Osteoblast (primary cell): ENCODE measurements around the gene FAM50A. TPM values are rescaled to one million over a fixed set of nuclear protein-coding genes. Genes with fewer than 3 reads are reported as not detected.

Experiments
- DNase-seq: peaks from one replicate; pipeline ENCODE4 v3.0.0; 2011; ENCODE audit warnings: low spot score, mixed read lengths; ENCODE audit not compliant: insufficient read length; ENCODE audit errors: missing footprints
- H2AFZ ChIP-seq: 2 replicates; pipeline ENCODE4 v1.6.0; 2011; ENCODE audit warnings: mild to moderate bottlenecking, low read length
- H3K27ac ChIP-seq: 2 replicates; pipeline ENCODE4 v1.5.1; 2011; ENCODE audit warnings: mild to moderate bottlenecking, low read depth, low read length, moderate library complexity
- H3K27me3 ChIP-seq: 2 replicates; pipeline ENCODE4 v1.6.0; 2012; ENCODE audit warnings: mild to moderate bottlenecking, control low read depth, inconsistent platforms, low read length, moderate library complexity; ENCODE audit not compliant: insufficient read depth
- H3K36me3 ChIP-seq: 2 replicates; pipeline ENCODE4 v1.5.1; 2011; ENCODE audit warnings: mild to moderate bottlenecking, low read length, control low read depth, moderate library complexity; ENCODE audit not compliant: insufficient read depth
- H3K4me1 ChIP-seq: 2 replicates; pipeline ENCODE4 v1.5.1; 2011; ENCODE audit warnings: mild to moderate bottlenecking, low read length, control low read depth, moderate library complexity; ENCODE audit not compliant: insufficient read depth
- H3K4me2 ChIP-seq: 2 replicates; pipeline ENCODE4 v1.6.0; 2011; ENCODE audit warnings: mild to moderate bottlenecking, low read length; ENCODE audit not compliant: insufficient read depth
- H3K4me3 ChIP-seq: fragments of 200-600 bp; sonication (generic); 3 replicates; pipeline ENCODE4 v1.5.1; 2012; ENCODE audit warnings: mild to moderate bottlenecking, low read length, inconsistent platforms; ENCODE audit not compliant: insufficient read depth
- H3K79me2 ChIP-seq: 2 replicates; pipeline ENCODE4 v1.6.0; 2012; ENCODE audit warnings: mild to moderate bottlenecking, low read length, control low read depth, inconsistent platforms; ENCODE audit not compliant: insufficient read depth
- H3K9me3 ChIP-seq: 2 replicates; pipeline ENCODE4 v1.5.1; 2011; ENCODE audit warnings: low read depth, low read length, control low read depth
- H4K20me1 ChIP-seq: 2 replicates; pipeline ENCODE4 v1.6.0; 2012; ENCODE audit warnings: mild to moderate bottlenecking, low read length, control low read depth; ENCODE audit not compliant: insufficient read depth
- CTCF ChIP-seq: IDR thresholded peaks from 2 replicates; pipeline ENCODE4 v1.5.1; 2011; ENCODE audit warnings: mild to moderate bottlenecking, low read depth, low read length, moderate library complexity; ENCODE audit errors: extremely low read depth
- total RNA-seq: library from RNA; depleted of rRNA; stranded (reverse); fragments of >200 nt; gene quantifications from 2 replicates; pipeline ENCODE4 v1.2.3, GENCODE V29; 2012

Gene FAM50A
- total RNA-seq, 1 donor: 48.1 TPM

- Histone ChIP-seq H2AFZ (no peak overlapping the region), H3K36me3 (peaks cover 18% of the 10 kb centered on the region), H3K4me1 (peaks cover 15% of the 10 kb centered on the region), H3K4me2 (no peak overlapping the region), H3K79me2 (peaks cover 20% of the 10 kb centered on the region), H3K27me3 (no peaks in the 10 kb centered on the region), H3K9me3 (no peaks in the 10 kb centered on the region), H3K27ac (no peak overlapping the region), H4K20me1 (peaks cover 5% of the 10 kb centered on the region), H3K4me3 (no peak overlapping the region)
- no peak for TF ChIP-seq CTCF
- no peak for DNase-seq
These were observed 39.2 kb upstream of the FAM50A start for GRCh38 chrX:154404625-154405192.

DNA sequence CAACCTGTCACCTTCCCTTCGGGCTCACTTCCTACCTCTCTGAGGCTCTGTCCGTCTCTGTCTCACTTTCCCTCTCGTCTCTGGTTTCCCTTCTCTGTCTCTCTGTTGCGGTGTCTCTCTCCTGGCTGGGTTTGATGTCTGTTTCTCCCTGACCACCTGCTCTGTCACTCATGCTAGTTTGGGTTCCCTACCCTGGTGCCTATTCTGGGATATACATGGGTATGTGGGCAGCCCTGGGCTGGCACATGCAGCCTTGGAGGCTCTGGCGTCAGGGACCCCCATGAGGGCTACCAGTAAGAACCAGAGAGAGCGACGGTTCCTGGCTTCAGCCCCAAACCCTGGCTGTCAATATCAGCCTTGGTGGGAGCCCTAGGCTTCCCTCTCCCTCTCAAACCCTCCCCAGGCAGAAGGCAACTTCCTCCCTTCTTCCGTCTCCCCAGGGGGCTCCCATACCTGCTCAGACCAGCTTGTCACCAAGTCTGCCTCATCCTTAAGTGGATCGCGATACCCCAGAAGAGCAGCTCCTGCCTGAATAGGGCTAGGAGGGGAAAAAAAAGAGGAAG, 35.2 kb upstream of the FAM50A start:
- H3K4me3 ChIP-seq: peak overlapping the region; percentile 76
- H3K79me2 ChIP-seq: peaks cover 20% of the 10 kb centered on the region
- DNase-seq: no peak
- TF ChIP-seq CTCF: no peak
- peaks cover 6% of the 10 kb centered on the region for H4K20me1 ChIP-seq
- H3K36me3 ChIP-seq: no peaks in the 10 kb centered on the region
- H3K27me3 ChIP-seq: no peaks in the 10 kb centered on the region
- peaks cover 13% of the 10 kb centered on the region for H3K4me1 ChIP-seq
- H3K4me2 ChIP-seq: peak overlapping the region; percentile 87
- H3K27ac ChIP-seq: peak overlapping the region; percentile 71
- peak overlapping the region; percentile 65 for H2AFZ ChIP-seq
- no peaks in the 10 kb centered on the region for H3K9me3 ChIP-seq

GRCh38 chrX:154409222-154409871, 34.6 kb upstream of the FAM50A start, which contains the start of gene DNASE1L1:
Gene DNASE1L1, minus strand, starts transcription at chrX:154409254. Its CDS starts 3,686 bp downstream, at chrX:154405568.
- peak within 1 kb of the TSS; percentile 87 for H3K4me2 ChIP-seq
- TF ChIP-seq CTCF: no peak
- DNase-seq: peak; percentile 98
- no peaks in the 10 kb centered on the region for H3K9me3 ChIP-seq
- H3K36me3 ChIP-seq: no peaks in the 10 kb centered on the region
- peak within 1 kb of the TSS; percentile 78 for H3K27ac ChIP-seq
- peak within 1 kb of the TSS; percentile 76 for H3K4me3 ChIP-seq
- H3K27me3 ChIP-seq: no peaks in the 10 kb centered on the region
- peaks cover 6% of the 10 kb centered on the region for H4K20me1 ChIP-seq
- peak within 1 kb of the TSS; percentile 65 for H2AFZ ChIP-seq
- peaks cover 13% of the 10 kb centered on the region for H3K4me1 ChIP-seq
- H3K79me2 ChIP-seq: peaks cover 20% of the 10 kb centered on the region

DNA sequence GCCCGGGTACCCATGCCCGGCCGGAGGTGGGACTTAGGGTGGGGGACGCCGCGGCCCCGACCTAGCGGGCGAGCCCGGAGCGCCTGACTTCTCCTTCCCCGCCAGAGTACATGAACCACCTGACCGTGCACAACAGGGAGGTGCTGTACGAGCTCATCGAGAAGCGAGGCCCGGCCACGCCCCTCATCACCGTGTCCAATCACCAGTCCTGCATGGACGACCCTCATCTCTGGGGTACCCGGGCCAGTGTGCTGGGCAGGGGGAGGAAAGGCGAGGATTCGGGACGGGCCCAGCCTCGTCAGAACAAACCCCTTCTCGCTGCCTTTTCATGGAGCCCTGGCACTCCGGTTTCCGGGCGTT, 32.0 kb upstream of the FAM50A start:
- Histone ChIP-seq H3K27me3 (no peaks in the 10 kb centered on the region), H3K4me3 (peak overlapping the region; percentile 76), H3K79me2 (peaks cover 20% of the 10 kb centered on the region), H3K36me3 (no peaks in the 10 kb centered on the region), H3K4me2 (peak overlapping the region; percentile 80), H2AFZ (peak overlapping the region; percentile 65), H3K9me3 (no peaks in the 10 kb centered on the region), H3K27ac (peak overlapping the region; percentile 37), H4K20me1 (peaks cover 6% of the 10 kb centered on the region), H3K4me1 (peaks cover 13% of the 10 kb centered on the region)
- TF ChIP-seq CTCF: no peak
- peak; percentile 90 for DNase-seq
